ENCODE measurements around the gene RDH16.

Gene RDH16

DNA sequence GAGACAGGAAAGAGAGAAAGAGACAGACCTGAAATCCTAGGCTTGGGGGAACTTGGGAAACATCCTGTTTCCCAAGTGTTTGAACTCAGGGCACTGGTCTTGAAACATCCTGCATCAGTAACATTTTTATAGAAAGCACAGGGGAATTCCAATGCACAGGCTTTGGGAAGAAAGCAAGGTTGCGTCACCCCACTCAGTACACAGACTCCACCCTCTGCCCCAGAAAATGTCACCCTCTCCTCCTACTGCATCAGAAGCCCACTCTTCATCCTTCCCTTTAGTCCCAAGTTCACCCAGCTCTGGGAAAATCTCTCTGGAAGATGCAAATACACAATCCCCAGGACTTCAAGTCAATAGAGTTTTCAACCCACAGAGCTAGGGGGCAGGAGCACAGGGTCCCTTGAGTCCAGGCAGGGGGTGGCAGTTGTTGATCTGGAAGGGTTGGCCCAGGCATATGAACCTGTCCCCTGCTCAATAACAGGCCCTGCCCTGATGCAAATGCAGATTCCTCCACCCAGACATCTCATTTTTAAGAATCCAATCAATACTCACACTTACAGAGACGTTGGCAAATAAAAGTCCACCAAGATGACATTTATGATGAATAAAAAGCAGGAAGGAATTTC lies 1.7 kb downstream of the RDH16 start:
- TF ChIP-seq CEBPB (IDR thresholded peaks at IDR 0.05) (peak; percentile 35; the same call in 1 of the 2 replicates), TCF12 (IDR thresholded peaks at IDR 0.05; ENCODE audit: low read depth) (no peak), EP300 (IDR thresholded peaks at IDR 0.05; ENCODE audit: borderline replicate concordance) (no peak), RAD21 (IDR thresholded peaks at IDR 0.05; ENCODE audit: low read depth) (no peak), ZBTB7A (IDR thresholded peaks at IDR 0.05; ENCODE audit: low read depth) (no peak), USF1 (IDR thresholded peaks at IDR 0.05) (no peak), FOXM1 (IDR thresholded peaks at IDR 0.05; ENCODE audit: borderline replicate concordance, low read depth) (no peak), CREB1 (IDR thresholded peaks at IDR 0.05; ENCODE audit: low read depth) (no peak)
- TF ChIP-seq, protein P1, sequence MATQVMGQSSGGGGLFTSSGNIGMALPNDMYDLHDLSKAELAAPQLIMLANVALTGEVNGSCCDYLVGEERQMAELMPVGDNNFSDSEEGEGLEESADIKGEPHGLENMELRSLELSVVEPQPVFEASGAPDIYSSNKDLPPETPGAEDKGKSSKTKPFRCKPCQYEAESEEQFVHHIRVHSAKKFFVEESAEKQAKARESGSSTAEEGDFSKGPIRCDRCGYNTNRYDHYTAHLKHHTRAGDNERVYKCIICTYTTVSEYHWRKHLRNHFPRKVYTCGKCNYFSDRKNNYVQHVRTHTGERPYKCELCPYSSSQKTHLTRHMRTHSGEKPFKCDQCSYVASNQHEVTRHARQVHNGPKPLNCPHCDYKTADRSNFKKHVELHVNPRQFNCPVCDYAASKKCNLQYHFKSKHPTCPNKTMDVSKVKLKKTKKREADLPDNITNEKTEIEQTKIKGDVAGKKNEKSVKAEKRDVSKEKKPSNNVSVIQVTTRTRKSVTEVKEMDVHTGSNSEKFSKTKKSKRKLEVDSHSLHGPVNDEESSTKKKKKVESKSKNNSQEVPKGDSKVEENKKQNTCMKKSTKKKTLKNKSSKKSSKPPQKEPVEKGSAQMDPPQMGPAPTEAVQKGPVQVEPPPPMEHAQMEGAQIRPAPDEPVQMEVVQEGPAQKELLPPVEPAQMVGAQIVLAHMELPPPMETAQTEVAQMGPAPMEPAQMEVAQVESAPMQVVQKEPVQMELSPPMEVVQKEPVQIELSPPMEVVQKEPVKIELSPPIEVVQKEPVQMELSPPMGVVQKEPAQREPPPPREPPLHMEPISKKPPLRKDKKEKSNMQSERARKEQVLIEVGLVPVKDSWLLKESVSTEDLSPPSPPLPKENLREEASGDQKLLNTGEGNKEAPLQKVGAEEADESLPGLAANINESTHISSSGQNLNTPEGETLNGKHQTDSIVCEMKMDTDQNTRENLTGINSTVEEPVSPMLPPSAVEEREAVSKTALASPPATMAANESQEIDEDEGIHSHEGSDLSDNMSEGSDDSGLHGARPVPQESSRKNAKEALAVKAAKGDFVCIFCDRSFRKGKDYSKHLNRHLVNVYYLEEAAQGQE (IDR thresholded peaks at IDR 0.05; ENCODE audit: low read depth), result no peak

DNA sequence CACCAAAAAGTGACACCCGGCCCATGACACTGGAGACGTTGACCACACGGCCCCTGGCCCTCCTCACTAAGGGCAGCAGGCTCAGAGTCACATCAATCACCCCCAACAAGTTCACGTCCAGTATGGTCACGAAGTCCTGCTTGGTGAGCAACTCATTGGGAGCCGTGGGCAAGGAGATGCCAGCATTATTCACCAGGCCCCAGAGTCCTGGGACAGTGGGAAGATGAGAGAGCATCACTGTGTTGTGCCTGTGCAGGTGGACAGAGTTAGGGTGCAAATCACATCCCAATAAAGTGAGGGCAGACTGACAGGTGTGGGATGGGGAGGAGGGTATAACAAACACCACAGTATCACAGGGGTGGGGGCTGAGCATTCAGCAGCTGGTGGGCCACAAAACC lies 2.5 kb downstream of the RDH16 start:
- TF ChIP-seq FOXM1 (IDR thresholded peaks at IDR 0.05; ENCODE audit: borderline replicate concordance, low read depth) (no peak), TEAD4 (IDR thresholded peaks at IDR 0.05) (no peak), CEBPB (IDR thresholded peaks at IDR 0.05) (no peak), NFIC (IDR thresholded peaks at IDR 0.05) (no peak), RAD21 (IDR thresholded peaks at IDR 0.05; ENCODE audit: low read depth) (no peak), USF1 (IDR thresholded peaks at IDR 0.05) (no peak), EGR1 (IDR thresholded peaks at IDR 0.05) (no peak), CREB1 (IDR thresholded peaks at IDR 0.05; ENCODE audit: low read depth) (no peak), TAF1 (IDR thresholded peaks at IDR 0.05; ENCODE audit: low read depth) (no peak), TCF12 (IDR thresholded peaks at IDR 0.05; ENCODE audit: low read depth) (no peak), ZBTB7A (IDR thresholded peaks at IDR 0.05; ENCODE audit: low read depth) (no peak), EP300 (IDR thresholded peaks at IDR 0.05; ENCODE audit: borderline replicate concordance) (no peak), MAX (IDR thresholded peaks at IDR 0.05) (no peak), YY1 (IDR thresholded peaks at IDR 0.05; ENCODE audit: low read depth) (no peak)
- TF ChIP-seq, protein P1 (IDR thresholded peaks at IDR 0.05; ENCODE audit: low read depth), result no peak

GRCh38 chr12:56954057-56954957 lies 3.1 kb downstream of the RDH16 start:
- TF ChIP-seq NFIC (IDR thresholded peaks at IDR 0.05) (no peak), MAX (IDR thresholded peaks at IDR 0.05) (no peak), FOXM1 (IDR thresholded peaks at IDR 0.05; ENCODE audit: borderline replicate concordance, low read depth) (no peak), TCF12 (IDR thresholded peaks at IDR 0.05; ENCODE audit: low read depth) (no peak), EGR1 (IDR thresholded peaks at IDR 0.05) (no peak), RAD21 (IDR thresholded peaks at IDR 0.05; ENCODE audit: low read depth) (no peak), ZBTB7A (IDR thresholded peaks at IDR 0.05; ENCODE audit: low read depth) (no peak), CREB1 (IDR thresholded peaks at IDR 0.05; ENCODE audit: low read depth) (no peak), EP300 (IDR thresholded peaks at IDR 0.05; ENCODE audit: borderline replicate concordance) (no peak), YY1 (IDR thresholded peaks at IDR 0.05; ENCODE audit: low read depth) (no peak), TEAD4 (IDR thresholded peaks at IDR 0.05) (no peak), CEBPB (IDR thresholded peaks at IDR 0.05) (no peak)
- TF ChIP-seq, protein P1 (IDR thresholded peaks at IDR 0.05; ENCODE audit: low read depth), result no peak
